HS-27A (cell line): ENCODE data around the gene RSPH10B2.
"Not testable (repeated sequence)": the region's sequence is repeated elsewhere in the genome, so short reads cannot be mapped to it uniquely, and the experiment has no call there.

Experiments
- DNase-seq: peaks from one replicate; pipeline ENCODE4 v3.0.0-alpha.2; 2012; ENCODE audit warnings: low read depth, missing footprints

Gene RSPH10B2

GRCh38 chr7:6792113-6792872 is 38.4 kb downstream of the RSPH10B2 start:
- not testable (repeated sequence) for DNase-seq

- DNase-seq: not testable (repeated sequence)
Measured at GRCh38 chr7:6794276-6794675, 40.4 kb downstream of the RSPH10B2 start.

- not testable (repeated sequence) for DNase-seq
Measured at GRCh38 chr7:6797218-6797617, 43.3 kb downstream of the RSPH10B2 start.

- not testable (repeated sequence) for DNase-seq
Measured at GRCh38 chr7:6798047-6798446, 44.1 kb downstream of the RSPH10B2 start.

GRCh38 chr7:6799887-6800286 is 46.0 kb downstream of the RSPH10B2 start:
- DNase-seq: not testable (repeated sequence)

GRCh38 chr7:6800331-6800730 is 46.4 kb downstream of the RSPH10B2 start:
- DNase-seq: not testable (repeated sequence)

- not testable (repeated sequence) for DNase-seq
Measured at GRCh38 chr7:6807393-6807918, 53.6 kb downstream of the RSPH10B2 start.

GRCh38 chr7:6807959-6808358 is 54.1 kb downstream of the RSPH10B2 start:
- DNase-seq: not testable (repeated sequence)

- DNase-seq: not testable (repeated sequence)
Measured at GRCh38 chr7:6813011-6813410, 59.1 kb downstream of the RSPH10B2 start.

- DNase-seq: not testable (repeated sequence)
Measured at GRCh38 chr7:6815470-6815869, 61.6 kb downstream of the RSPH10B2 start.

- DNase-seq: not testable (repeated sequence)
Measured at GRCh38 chr7:6821622-6822021, 67.7 kb downstream of the RSPH10B2 start.

- not testable (repeated sequence) for DNase-seq
Measured at GRCh38 chr7:6825236-6826125, 71.6 kb downstream of the RSPH10B2 start.

- not testable (repeated sequence) for DNase-seq
Measured at GRCh38 chr7:6826151-6826550, 72.2 kb downstream of the RSPH10B2 start, which contains the start of gene CCZ1B. Gene CCZ1B (minus strand): TSS chr7:6826275. CDS start chr7:6826197, 78 bp downstream.

GRCh38 chr7:6827180-6827579 is 73.3 kb downstream of the RSPH10B2 start:
- not testable (repeated sequence) for DNase-seq

GRCh38 chr7:6829616-6830015 is 75.7 kb downstream of the RSPH10B2 start:
- not testable (repeated sequence) for DNase-seq

- DNase-seq: not testable (repeated sequence)
Measured at GRCh38 chr7:6830026-6830425, 76.1 kb downstream of the RSPH10B2 start.

GRCh38 chr7:6831018-6831725 is 77.3 kb downstream of the RSPH10B2 start:
- DNase-seq: no peak

- no peak for DNase-seq
Measured at GRCh38 chr7:6833636-6834035, 79.7 kb downstream of the RSPH10B2 start.

GRCh38 chr7:6835521-6835920 is 81.6 kb downstream of the RSPH10B2 start:
- DNase-seq: not testable (repeated sequence)

GRCh38 chr7:6837081-6837480 is 83.2 kb downstream of the RSPH10B2 start:
- DNase-seq: not testable (repeated sequence)

GRCh38 chr7:6842278-6842921 is 88.5 kb downstream of the RSPH10B2 start:
- DNase-seq: not testable (repeated sequence)
